HUDEP-2 (cell line): Measurements from ENCODE around the gene HOXB3.
"Not testable (repeated sequence)": the region's sequence is repeated elsewhere in the genome, so short reads cannot be mapped to it uniquely, and the experiment has no call there.

Experiments
- DNase-seq, 76 experiments: peaks; one replicate each; lab custom pipeline; 2025; ENCODE audit not compliant: unreplicated experiment in 76 of 76; lab: John Stamatoyannopoulos, UW

Gene HOXB3

GRCh38 chr17:48510761-48511604 lies 79.1 kb downstream of the HOXB3 start:
- no peak for DNase-seq

- DNase-seq = no peak
Measured at GRCh38 chr17:48510381-48510760, 79.7 kb downstream of the HOXB3 start.

- DNase-seq = not testable (repeated sequence)
Measured at GRCh38 chr17:48509708-48510107, 80.3 kb downstream of the HOXB3 start.

- DNase-seq = no peak
Measured at GRCh38 chr17:48506246-48506645, 83.8 kb downstream of the HOXB3 start.

GRCh38 chr17:48505788-48506187 lies 84.3 kb downstream of the HOXB3 start:
- peak in 4 of 76 experiments; percentile 8 to 44 (median 15) for DNase-seq

GRCh38 chr17:48504953-48505352 lies 85.1 kb downstream of the HOXB3 start:
- DNase-seq = no peak

- DNase-seq = no peak
Measured at GRCh38 chr17:48503747-48504146, 86.3 kb downstream of the HOXB3 start.

- no peak for DNase-seq
Measured at GRCh38 chr17:48502901-48503300, 87.1 kb downstream of the HOXB3 start.

GRCh38 chr17:48502312-48502711 lies 87.7 kb downstream of the HOXB3 start:
- no peak for DNase-seq

- peak in 12 of 76 experiments; percentile 7 to 40 (median 14) for DNase-seq
Measured at GRCh38 chr17:48500435-48501426, 89.3 kb downstream of the HOXB3 start.

- DNase-seq = no peak
Measured at GRCh38 chr17:48499735-48500434, 90.2 kb downstream of the HOXB3 start.

- DNase-seq = no peak
Measured at GRCh38 chr17:48499248-48499647, 90.8 kb downstream of the HOXB3 start.
